OCI-LY7 (cell line): ENCODE results near the gene RBM20. TPM values are rescaled to one million over a fixed set of nuclear protein-coding genes. Genes with fewer than 3 reads are reported as not detected.

Source experiments
- BruUV-seq: library from RNA; stranded (reverse); fragments of 400-500 nt; replicated peaks from 2 replicates; lab custom pipeline; 2021; lab: Mats Ljungman, UMichigan
- CTCF ChIA-PET: fragments of 300-600 bp; sonication (Branson Sonifier 250); formaldehyde crosslinking; loops from one replicate; lab custom pipeline; 2022; ENCODE audit warnings: antibody characterized with exemption; ENCODE audit not compliant: unreplicated experiment; lab: Charles Lee
- POLR2A ChIA-PET: fragments of 300-600 bp; sonication (Branson Sonifier 250); formaldehyde crosslinking; loops from one replicate; lab custom pipeline; 2022; ENCODE audit warnings: antibody characterized with exemption; lab: Charles Lee
- DNase-seq: peaks from one replicate; pipeline ENCODE4 v3.0.0-alpha.2; 2015; ENCODE audit warnings: low spot score
- H2AFZ ChIP-seq: fragments of 200-600 bp; sonication (generic), shearing (Covaris generic); 2 replicates; pipeline ENCODE4 v1.6.1; 2014; ENCODE audit warnings: mild to moderate bottlenecking, antibody characterized with exemption, low read length, moderate library complexity
- H3K27ac ChIP-seq: fragments of 200-600 bp; sonication (generic); 2 replicates; pipeline ENCODE4 v1.5.1; 2014; ENCODE audit warnings: mixed run types, low read depth, mild to moderate bottlenecking, moderate library complexity, low read length, inconsistent platforms; ENCODE audit not compliant: poor library complexity, severe bottlenecking
- H3K36me3 ChIP-seq: fragments of 200-600 bp; sonication (generic); 2 replicates; pipeline ENCODE4 v1.6.1; 2014; ENCODE audit warnings: mild to moderate bottlenecking, antibody characterized with exemption, low read length, moderate library complexity, mixed read lengths; ENCODE audit not compliant: insufficient read depth
- H3K4me1 ChIP-seq: fragments of 200-600 bp; sonication (generic); 2 replicates; pipeline ENCODE4 v1.5.1; 2014; ENCODE audit warnings: mild to moderate bottlenecking, low read length; ENCODE audit not compliant: insufficient read depth, poor library complexity, severe bottlenecking
- H3K4me2 ChIP-seq: fragments of 200-600 bp; sonication (generic); 2 replicates; pipeline ENCODE4 v1.6.1; 2014; ENCODE audit warnings: mild to moderate bottlenecking, low read length
- H3K4me3 ChIP-seq: fragments of 200-600 bp; sonication (generic); 2 replicates; pipeline ENCODE4 v1.5.1; 2014; ENCODE audit warnings: mild to moderate bottlenecking, low read depth, low read length; ENCODE audit not compliant: poor library complexity, severe bottlenecking
- H3K79me2 ChIP-seq: fragments of 200-600 bp; sonication (generic); 2 replicates; pipeline ENCODE4 v1.6.1; 2016; ENCODE audit warnings: low read depth, mild to moderate bottlenecking, low read length, moderate library complexity, mixed read lengths; ENCODE audit not compliant: insufficient read depth
- H3K9me2 ChIP-seq: fragments of 200-600 bp; sonication (generic); 2 replicates; pipeline ENCODE4 v1.6.1; 2016; ENCODE audit warnings: mild to moderate bottlenecking, low read length, mixed read lengths; ENCODE audit not compliant: insufficient read depth
- H3K9me3 ChIP-seq: fragments of 200-600 bp; sonication (generic); 2 replicates; pipeline ENCODE4 v1.6.1; 2014; ENCODE audit warnings: mild to moderate bottlenecking, mixed run types, low read length, mixed read lengths
- H4K20me1 ChIP-seq: fragments of 200-600 bp; sonication (generic); 2 replicates; pipeline ENCODE4 v1.6.1; 2014; ENCODE audit warnings: mild to moderate bottlenecking, antibody characterized with exemption, low read length, moderate library complexity, mixed read lengths; ENCODE audit not compliant: insufficient read depth
- CTCF ChIP-seq: fragments of 200-600 bp; sonication (generic); conservative IDR thresholded peaks from 2 replicates; pipeline ENCODE4 v1.5.1; 2014; ENCODE audit warnings: mild to moderate bottlenecking, antibody characterized with exemption, low read length, moderate library complexity, mixed read lengths
- EZH2phosphoT487 ChIP-seq: fragments of 200-600 bp; sonication (generic); IDR thresholded peaks from 2 replicates; pipeline ENCODE4 v1.6.1; 2018; ENCODE audit warnings: low read depth, borderline replicate concordance, mild to moderate bottlenecking, mixed run types, antibody characterized with exemption, low read length, moderate library complexity, mixed read lengths
- intact Hi-C: fragments of 100-400 bp; cut with micrococcal nuclease; formaldehyde crosslinking; loops from one replicate; pipeline ENCODE4 v1.10.0; 2022; ENCODE audit not compliant: unreplicated experiment
- small RNA-seq: library from RNA; depleted of rRNA; stranded (forward); fragments of <200 nt; gene quantifications from one replicate; pipeline ENCODE3, GENCODE V24; 2014
- total RNA-seq, 2 experiments: library from RNA; depleted of rRNA in 1 of 2; stranded (reverse); fragments of >200 nt in 1 of 2; shearing (Covaris generic) in 1 of 2; gene quantifications; 2 replicates each; pipeline ENCODE4 v1.2.3, GENCODE V29; 2014 to 2022

The RBM20 gene
- total RNA-seq, 2 experiments from 2014 or later, result 0.35 to 1.0 TPM

- ChIA-PET POLR2A (interaction anchor here (0.7 to 2.5 kb wide), 8 partner anchors 9 to 239 kb away, joined by 3 to 14 read pairs (median 4); partner anchors contain the start of gene BBIP1), CTCF (no interaction called here)
- H2AFZ ChIP-seq, result no peak overlapping the region
- intact Hi-C loops, result no loop called here
- no peak overlapping the region for H3K4me3 ChIP-seq
- BruUV-seq, result no TSS peak
- H3K9me2 ChIP-seq, result no peaks in the 10 kb centered on the region
- DNase-seq, result no peak
- H4K20me1 ChIP-seq, result 0 out of 2 replicates have a peak, but pooled peaks cover 4% of the 10 kb centered on the region
- H3K4me1 ChIP-seq, result peaks cover 17% of the 10 kb centered on the region
- H3K9me3 ChIP-seq, result no peaks in the 10 kb centered on the region
- no peak overlapping the region for H3K4me2 ChIP-seq
- H3K36me3 ChIP-seq, result peaks cover 94% of the 10 kb centered on the region
- no peak overlapping the region for H3K27ac ChIP-seq
- peaks cover 12% of the 10 kb centered on the region; the same call in 1 of the 2 replicates for H3K79me2 ChIP-seq
- TF ChIP-seq EZH2phosphoT487 (no peak), CTCF (no peak)
Observed at GRCh38 chr10:110885932-110886674, 242.0 kb downstream of the RBM20 start.

- Histone ChIP-seq H2AFZ (no peak overlapping the region), H3K9me2 (no peaks in the 10 kb centered on the region), H3K27ac (no peak overlapping the region), H3K4me3 (no peak overlapping the region), H4K20me1 (0 out of 2 replicates have a peak, but pooled peaks cover 4% of the 10 kb centered on the region), H3K4me1 (peaks cover 5% of the 10 kb centered on the region), H3K36me3 (peaks cover 94% of the 10 kb centered on the region), H3K9me3 (no peaks in the 10 kb centered on the region), H3K4me2 (no peak overlapping the region), H3K79me2 (no peaks in the 10 kb centered on the region; the same call in 1 of the 2 replicates)
- BruUV-seq, result no TSS peak
- no peak for DNase-seq
- CTCF ChIA-PET, result no interaction called here
- intact Hi-C loops, result no loop called here
- TF ChIP-seq EZH2phosphoT487 (no peak), CTCF (no peak)
- POLR2A ChIA-PET, result interaction anchor here (0.7 to 2.5 kb wide), 9 partner anchors 9 to 145 kb away, joined by 3 to 14 read pairs (median 4); partner anchors contain the start of gene BBIP1
Observed at GRCh38 chr10:110887560-110887959, 243.4 kb downstream of the RBM20 start.

Small RNA genes within 50 kb of the gene (small RNA-seq; reads per million reads assigned to genes)
- gene RF00019 (not detected), gene RN7SKP288 (not detected), gene RNA5SP327 (not detected)

Other genes starting within 250 kb of the RBM20 start
- gene DUSP5, start 146.4 kb upstream of the RBM20 start, total RNA-seq (2014; rRNA removed; shearing (Covaris generic)), result 0.06 and 0.08 TPM in 2 replicates
- 0.28 and 0.97 TPM in 2 replicates for gene DUSP5, start 146.4 kb upstream of the RBM20 start, total RNA-seq (2022)
- 38.4 and 50.0 TPM in 2 replicates for gene SMC3, start 76.6 kb upstream of the RBM20 start, total RNA-seq (2014; rRNA removed; shearing (Covaris generic))
- gene SMC3, start 76.6 kb upstream of the RBM20 start, total RNA-seq (2022), result 73.4 and 83.6 TPM in 2 replicates
- gene PDCD4, start 227.6 kb downstream of the RBM20 start, total RNA-seq (2014; rRNA removed; shearing (Covaris generic)), result 59.0 and 70.6 TPM in 2 replicates
- gene PDCD4, start 227.6 kb downstream of the RBM20 start, total RNA-seq (2022), result 116 and 131 TPM in 2 replicates